Choroid plexus epithelial cell (primary cell): ENCODE results near the gene CDH4.

Experiments used
- DNase-seq: peaks from one replicate; pipeline ENCODE4 v3.0.0-alpha.2; 2010; ENCODE audit warnings: low read depth
- H3K4me3 ChIP-seq: 2 replicates; pipeline ENCODE4 v1.5.1; 2011; ENCODE audit warnings: low read depth, mild to moderate bottlenecking, control low read depth, low read length, moderate library complexity
- CTCF ChIP-seq: conservative IDR thresholded peaks from 2 replicates; pipeline ENCODE4 v1.5.1; 2011; ENCODE audit warnings: low read depth, mild to moderate bottlenecking, control low read depth, inconsistent platforms, low read length, moderate library complexity

The CDH4 gene

GRCh38 chr20:61811166-61811565 lies 559.1 kb downstream of the CDH4 start:
- TF ChIP-seq CTCF: no peak
- no peak for DNase-seq
- no peak overlapping the region for H3K4me3 ChIP-seq

GRCh38 chr20:61812121-61812844 lies 560.2 kb downstream of the CDH4 start:
- no peak overlapping the region for H3K4me3 ChIP-seq
- TF ChIP-seq CTCF: no peak
- no peak for DNase-seq

- no peak for DNase-seq
- no peak overlapping the region for H3K4me3 ChIP-seq
- no peak for TF ChIP-seq CTCF
Measured at GRCh38 chr20:61812845-61813485, 560.9 kb downstream of the CDH4 start.

- no peak for TF ChIP-seq CTCF
- no peak overlapping the region for H3K4me3 ChIP-seq
- DNase-seq: no peak
Measured at GRCh38 chr20:61813791-61814190, 561.7 kb downstream of the CDH4 start.

- no peak for DNase-seq
- H3K4me3 ChIP-seq: no peak overlapping the region
- no peak for TF ChIP-seq CTCF
Measured at GRCh38 chr20:61814244-61814643, 562.2 kb downstream of the CDH4 start.

- H3K4me3 ChIP-seq: no peak overlapping the region
- no peak for DNase-seq
- no peak for TF ChIP-seq CTCF
Measured at GRCh38 chr20:61814726-61815125, 562.7 kb downstream of the CDH4 start.

- no peak for TF ChIP-seq CTCF
- H3K4me3 ChIP-seq: no peak overlapping the region
- no peak for DNase-seq
Measured at GRCh38 chr20:61815176-61815575, 563.1 kb downstream of the CDH4 start.
